Fibroblast of lung (primary cell): ENCODE results near the gene CXCL5.

Source experiments
- CTCF ChIP-seq, 2 donors: IDR thresholded peaks in 1 of 2; conservative IDR thresholded peaks in 1 of 2; 1 replicate in 1 of 2; 2 replicates in 1 of 2; pipeline ENCODE4 v1.5.1; 2011 to 2012; ENCODE audit warnings: low read length in 2 of 2, control low read depth in 1 of 2, inconsistent platforms in 1 of 2, low read depth in 1 of 2, mild to moderate bottlenecking in 1 of 2
- EZH2 ChIP-seq: IDR thresholded peaks from 2 replicates; pipeline ENCODE4 v1.5.1; 2012; ENCODE audit warnings: low read length, control low read depth, mild to moderate bottlenecking; ENCODE audit errors: missing control alignments

- TF ChIP-seq CTCF (conservative IDR thresholded peaks at IDR 0.05 in 1 of 2, IDR thresholded peaks at IDR 0.05 in 1 of 2; ENCODE audit: low read depth in 1 of 2, low read length in 2 of 2) (no peak), EZH2 (no peak)
Observed at GRCh38 chr4:73952352-73952751, 46.1 kb downstream of the CXCL5 start.
